H9 (cell line): ENCODE measurements around the gene SPINT1. TPM values are rescaled to one million over a fixed set of nuclear protein-coding genes. Genes with fewer than 3 reads are reported as not detected.
A peak's percentile ranks its signal among the peaks of the same experiment; 100 is the strongest.

Experiments used
- DNase-seq: peaks from one replicate; pipeline ENCODE4 v3.0.0-alpha.2; 2017
- H2AFZ ChIP-seq: one replicate; pipeline ENCODE4 v1.6.1; 2013; ENCODE audit warnings: mild to moderate bottlenecking, low read length, control low read depth, moderate library complexity
- H2AK5ac ChIP-seq: 2 replicates; pipeline ENCODE4 v1.6.1; 2013; ENCODE audit warnings: low read length, control low read depth, mixed read lengths; ENCODE audit not compliant: insufficient read length
- H2BK120ac ChIP-seq: one replicate; pipeline ENCODE4 v1.6.1; 2013; ENCODE audit warnings: low read depth, mild to moderate bottlenecking, low read length, control low read depth, inconsistent platforms; ENCODE audit not compliant: poor library complexity, severe bottlenecking
- H2BK12ac ChIP-seq: 2 replicates; pipeline ENCODE4 v1.6.1; 2013; ENCODE audit warnings: low read length, control low read depth, mixed read lengths, low read depth; ENCODE audit not compliant: insufficient read length
- H2BK15ac ChIP-seq: 2 replicates; pipeline ENCODE4 v1.6.1; 2013; ENCODE audit warnings: low read depth, low read length, control low read depth
- H2BK20ac ChIP-seq: one replicate; pipeline ENCODE4 v1.6.1; 2013; ENCODE audit warnings: low read depth, mild to moderate bottlenecking, low read length, control low read depth, inconsistent platforms; ENCODE audit not compliant: poor library complexity, severe bottlenecking
- H2BK5ac ChIP-seq: 2 replicates; pipeline ENCODE4 v1.6.1; 2013; ENCODE audit warnings: low read length, control low read depth, mixed read lengths; ENCODE audit not compliant: insufficient read length
- H3K14ac ChIP-seq: 2 replicates; pipeline ENCODE4 v1.6.1; 2013; ENCODE audit warnings: low read length, control low read depth; ENCODE audit not compliant: insufficient read depth
- H3K18ac ChIP-seq: 2 replicates; pipeline ENCODE4 v1.6.1; 2013; ENCODE audit warnings: low read depth, mild to moderate bottlenecking, mixed read lengths, low read length, control low read depth; ENCODE audit not compliant: insufficient read length
- H3K23ac ChIP-seq: 2 replicates; pipeline ENCODE4 v1.6.1; 2013; ENCODE audit warnings: low read length, control low read depth, mixed read lengths, low read depth; ENCODE audit not compliant: insufficient read length
- H3K23me2 ChIP-seq: 2 replicates; pipeline ENCODE4 v1.6.1; 2013; ENCODE audit warnings: low read depth, mild to moderate bottlenecking, mixed read lengths, low read length, control low read depth; ENCODE audit not compliant: insufficient read length, poor library complexity, severe bottlenecking
- H3K27ac ChIP-seq: 2 replicates; pipeline ENCODE4 v1.5.1; 2013; ENCODE audit warnings: low read length, control low read depth, mixed read lengths, low read depth; ENCODE audit not compliant: insufficient read length
- H3K27me3 ChIP-seq: 2 replicates; pipeline ENCODE4 v1.6.1; 2013; ENCODE audit warnings: low read length, control low read depth, inconsistent platforms; ENCODE audit not compliant: insufficient read depth
- H3K4ac ChIP-seq: 2 replicates; pipeline ENCODE4 v1.6.1; 2013; ENCODE audit warnings: low read depth, mild to moderate bottlenecking, control low read depth, inconsistent platforms, low read length, moderate library complexity
- H3K4me1 ChIP-seq: 2 replicates; pipeline ENCODE4 v1.6.1; 2013; ENCODE audit warnings: low read length, control low read depth, inconsistent platforms; ENCODE audit not compliant: insufficient read depth
- H3K4me2 ChIP-seq: 2 replicates; pipeline ENCODE4 v1.6.1; 2013; ENCODE audit warnings: low read length, control low read depth, mixed read lengths; ENCODE audit not compliant: insufficient read length, insufficient read depth
- H3K56ac ChIP-seq: 2 replicates; pipeline ENCODE4 v1.6.1; 2013; ENCODE audit warnings: low read depth, mild to moderate bottlenecking, mixed read lengths, low read length, control low read depth; ENCODE audit not compliant: insufficient read length
- H3K79me1 ChIP-seq: 2 replicates; pipeline ENCODE4 v1.6.1; 2013; ENCODE audit warnings: low read depth, mild to moderate bottlenecking, moderate library complexity, low read length, control low read depth, inconsistent platforms; ENCODE audit not compliant: insufficient read depth, poor library complexity, severe bottlenecking
- H3K79me2 ChIP-seq: 2 replicates; pipeline ENCODE4 v1.6.1; 2013; ENCODE audit warnings: low read length, control low read depth, inconsistent platforms; ENCODE audit not compliant: insufficient read depth
- H3K9ac ChIP-seq: 2 replicates; pipeline ENCODE4 v1.6.1; 2013; ENCODE audit warnings: low read length, control low read depth, mixed read lengths; ENCODE audit not compliant: insufficient read length; ENCODE audit errors: extremely low read depth
- H3K9me3 ChIP-seq: one replicate; pipeline ENCODE4 v1.6.1; 2013; ENCODE audit warnings: low read depth, low read length, inconsistent platforms; ENCODE audit not compliant: control insufficient read depth
- H3T11ph ChIP-seq: one replicate; pipeline ENCODE4 v1.6.1; 2013; ENCODE audit warnings: mild to moderate bottlenecking, low read length, control low read depth, inconsistent platforms
- H4K20me1 ChIP-seq: one replicate; pipeline ENCODE4 v1.6.1; 2013; ENCODE audit not compliant: control insufficient read depth, insufficient read length, insufficient read depth
- H4K5ac ChIP-seq: 2 replicates; pipeline ENCODE4 v1.6.1; 2013; ENCODE audit warnings: low read depth, mild to moderate bottlenecking, mixed read lengths, low read length, control low read depth; ENCODE audit not compliant: insufficient read length
- H4K8ac ChIP-seq: replicated peaks from 2 replicates; pipeline ENCODE4 v1.6.1; 2013; ENCODE audit warnings: low read length, control low read depth, mixed read lengths, low read depth; ENCODE audit not compliant: insufficient read length
- H4K91ac ChIP-seq: 2 replicates; pipeline ENCODE4 v1.6.1; 2013; ENCODE audit warnings: low read depth, mild to moderate bottlenecking, moderate library complexity, mixed read lengths, low read length, control low read depth; ENCODE audit not compliant: insufficient read length
- H3K27ac Mint-ChIP-seq, 3 experiments: 2 replicates in 2 of 3; 3 replicates in 1 of 3; pipeline ENCODE4 v1.8.0; 2020 to 2021; ENCODE audit warnings: mixed read lengths in 3 of 3, mild to moderate bottlenecking in 1 of 3, moderate library complexity in 1 of 3
- H3K27me3 Mint-ChIP-seq: 2 replicates; pipeline ENCODE4 v1.8.0; 2021; ENCODE audit warnings: low read depth, mild to moderate bottlenecking, moderate library complexity, mixed read lengths
- H3K36me3 Mint-ChIP-seq, 3 experiments: 2 replicates in 2 of 3; 3 replicates in 1 of 3; pipeline ENCODE4 v1.8.0; 2020 to 2021; ENCODE audit warnings: low read depth in 3 of 3, mixed read lengths in 3 of 3; ENCODE audit not compliant: insufficient read depth in 1 of 3
- H3K4me1 Mint-ChIP-seq, 2 experiments: 2 replicates each; pipeline ENCODE4 v1.8.0; 2020; ENCODE audit warnings: mixed read lengths in 2 of 2
- H3K4me3 Mint-ChIP-seq, 2 experiments: 2 replicates in 1 of 2; 3 replicates in 1 of 2; pipeline ENCODE4 v1.8.0; 2020 to 2021; ENCODE audit warnings: mild to moderate bottlenecking in 2 of 2, mixed read lengths in 2 of 2, moderate library complexity in 1 of 2
- H3K9me3 Mint-ChIP-seq, 2 experiments: 2 replicates in 1 of 2; 3 replicates in 1 of 2; pipeline ENCODE4 v1.8.0; 2020; ENCODE audit warnings: mild to moderate bottlenecking in 2 of 2, mixed read lengths in 2 of 2, moderate library complexity in 1 of 2
- CTCF ChIP-seq: fragments of 200-600 bp; sonication (generic); conservative IDR thresholded peaks from 3 replicates; pipeline ENCODE4 v1.8.0; 2021; ENCODE audit warnings: antibody characterized with exemption, mild to moderate bottlenecking
- WGBS: extraction: QIAGEN DNeasy Blood & Tissue Kit; methylation state at CpG from one replicate; pipeline ENCODE4 v1.1.7; 2013; ENCODE audit warnings: missing lambda C conversion rate, low lambda C conversion rate, mixed read lengths; ENCODE audit not compliant: insufficient read length; ENCODE audit errors: extremely low coverage; 5-methylcytosine and 5-hydroxymethylcytosine counted together
- total RNA-seq: library from RNA; stranded (reverse); gene quantifications from 2 replicates; pipeline ENCODE4 v1.2.1, GENCODE V29; 2021

The SPINT1 gene
- total RNA-seq, 1 experiment from 2014 or later = 130 TPM

- no peaks in the 10 kb centered on the region for H3K79me2 ChIP-seq
- no peak for DNase-seq
- no peak overlapping the region for H2BK5ac ChIP-seq
- no peak overlapping the region for H3T11ph ChIP-seq
- H3K27me3 ChIP-seq = no peaks in the 10 kb centered on the region
- no peaks in the 10 kb centered on the region for H3K79me1 ChIP-seq
- WGBS = no CpG with 5 or more reads among the region's 2 CpGs
- H2AK5ac ChIP-seq = no peak overlapping the region
- no peak overlapping the region for H2BK15ac ChIP-seq
- peak overlapping the region in 1 of 3 experiments; percentile 37; a peak in 2 of 7 replicates for H3K27ac Mint-ChIP-seq
- no peak overlapping the region for H4K8ac ChIP-seq
- H2BK20ac ChIP-seq = no peak overlapping the region
- no peak overlapping the region for H3K14ac ChIP-seq
- no peak overlapping the region for H3K4me2 ChIP-seq
- no peaks in the 10 kb centered on the region for H3K27me3 Mint-ChIP-seq
- H3K36me3 Mint-ChIP-seq = peaks cover 12 to 18% (median 13%) of the 10 kb centered on the region in 3 experiments; a peak in 5 of 7 replicates
- H3K27ac ChIP-seq = no peak overlapping the region
- TF ChIP-seq CTCF = no peak
- H3K9me3 Mint-ChIP-seq = no peaks in the 10 kb centered on the region
- H3K4me1 Mint-ChIP-seq = peaks cover 32 to 38% of the 10 kb centered on the region in 2 experiments
- H2BK120ac ChIP-seq = no peak overlapping the region
- no peaks in the 10 kb centered on the region for H4K20me1 ChIP-seq
- no peak overlapping the region for H4K5ac ChIP-seq
- H4K91ac ChIP-seq = no peak overlapping the region
- H3K23me2 ChIP-seq = no peaks in the 10 kb centered on the region
- H2AFZ ChIP-seq = no peak overlapping the region
- H3K18ac ChIP-seq = no peak overlapping the region
- no peak overlapping the region for H3K23ac ChIP-seq
- no peaks in the 10 kb centered on the region for H3K9me3 ChIP-seq
- no peak overlapping the region for H3K56ac ChIP-seq
- no peak overlapping the region for H3K9ac ChIP-seq
- no peak overlapping the region for H3K4me3 Mint-ChIP-seq
- no peak overlapping the region for H3K4ac ChIP-seq
- no peak overlapping the region for H2BK12ac ChIP-seq
- H3K4me1 ChIP-seq = peaks cover 12% of the 10 kb centered on the region; the same call in 1 of the 2 replicates
Measured at GRCh38 chr15:40796041-40796440, 47.8 kb upstream of the SPINT1 start.
